T-helper 2 cell treated with Interferon-gamma antibody and Interleukin-4, amounts not matched to agents 100 ng/mL and 5 ng/mL, for 36 hours (primary cell): ENCODE data around the gene COA7. TPM values are rescaled to one million over a fixed set of nuclear protein-coding genes. Genes with fewer than 3 reads are reported as not detected.
"Not testable (repeated sequence)": the region's sequence is repeated elsewhere in the genome, so short reads cannot be mapped to it uniquely, and the experiment has no call there.

Source experiments
- intact Hi-C: fragments of 100-400 bp; cut with micrococcal nuclease; formaldehyde crosslinking; loops from one replicate; pipeline ENCODE4 v1.15.1; 2023
- total RNA-seq: library from RNA; stranded (reverse); gene quantifications from 2 replicates; pipeline ENCODE4 v1.2.3, GENCODE V29; 2022

The COA7 gene
- total RNA-seq, 1 donor from 2014 or later = 19.4 TPM

DNA sequence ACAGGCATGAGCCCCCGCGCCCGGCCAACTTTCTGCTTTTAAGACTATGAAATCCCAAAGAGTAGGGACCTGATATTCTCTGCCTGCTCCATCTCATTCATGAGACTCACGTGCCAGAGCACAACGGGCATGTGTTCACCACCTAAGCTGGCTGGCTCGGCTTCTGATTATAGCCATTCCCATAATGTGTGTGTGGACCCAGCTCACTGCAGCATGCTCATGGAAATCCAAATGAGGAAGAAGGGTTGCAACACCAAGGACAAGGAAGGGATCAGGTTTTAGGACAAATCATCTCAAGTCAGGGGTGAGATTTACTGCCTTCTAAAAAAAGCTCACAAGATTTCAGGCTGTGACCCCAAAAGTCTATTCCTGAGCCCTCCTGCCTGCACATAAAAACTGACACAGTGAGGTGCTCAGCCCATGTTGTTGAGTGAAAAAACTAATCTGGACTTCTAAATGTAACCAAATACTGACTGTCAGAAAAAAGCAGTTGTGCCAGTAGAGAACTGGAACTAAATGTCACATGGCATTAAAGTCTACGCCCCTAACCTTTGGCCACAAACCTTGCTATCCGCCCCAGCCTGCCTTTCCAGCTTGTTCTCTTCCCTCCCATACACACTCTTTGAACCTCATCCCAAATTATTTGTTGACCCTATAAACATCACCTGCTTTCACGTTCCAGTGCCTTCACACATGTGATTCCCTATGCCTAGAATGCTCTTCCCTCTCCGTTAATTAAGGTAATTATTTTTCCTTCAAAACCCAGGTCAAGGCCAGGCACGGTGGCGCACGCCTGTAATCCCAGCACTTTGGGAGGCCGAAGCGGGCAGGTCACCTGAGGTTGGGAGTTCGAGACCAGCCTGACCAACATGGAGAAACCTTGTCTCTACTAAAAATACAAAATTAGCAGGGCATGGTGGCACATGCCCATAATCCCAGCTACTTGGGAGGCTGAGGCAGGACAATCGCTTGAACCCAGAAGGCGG, 9.1 kb upstream of the COA7 start:
- intact Hi-C loops = no loop called here

DNA sequence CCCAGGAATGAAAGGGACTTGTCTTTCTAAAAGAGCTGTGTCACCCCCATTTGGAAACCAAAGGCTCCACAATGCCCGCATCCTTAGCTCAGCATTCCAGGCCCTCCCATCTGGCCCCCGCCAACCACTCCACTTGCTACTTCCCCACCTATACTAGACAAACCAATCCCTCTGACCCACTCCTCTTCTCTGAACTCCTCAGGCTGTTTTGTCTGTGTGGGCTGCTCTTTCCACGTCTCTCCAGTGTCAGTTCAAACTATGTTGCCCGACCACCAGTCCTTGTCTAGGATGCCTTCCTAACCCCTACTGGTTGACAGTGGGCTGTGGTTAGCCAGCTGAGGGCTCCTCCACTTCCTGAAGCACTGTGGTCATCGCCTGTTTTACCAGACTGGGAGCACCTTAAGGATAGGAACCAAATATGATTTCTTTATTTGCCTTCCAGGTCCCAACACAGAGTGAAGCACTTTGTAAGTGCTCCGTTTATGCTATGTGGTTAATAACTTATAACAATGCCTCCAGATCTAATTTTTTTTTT, 8.1 kb upstream of the COA7 start:
- intact Hi-C loops = no loop called here

DNA sequence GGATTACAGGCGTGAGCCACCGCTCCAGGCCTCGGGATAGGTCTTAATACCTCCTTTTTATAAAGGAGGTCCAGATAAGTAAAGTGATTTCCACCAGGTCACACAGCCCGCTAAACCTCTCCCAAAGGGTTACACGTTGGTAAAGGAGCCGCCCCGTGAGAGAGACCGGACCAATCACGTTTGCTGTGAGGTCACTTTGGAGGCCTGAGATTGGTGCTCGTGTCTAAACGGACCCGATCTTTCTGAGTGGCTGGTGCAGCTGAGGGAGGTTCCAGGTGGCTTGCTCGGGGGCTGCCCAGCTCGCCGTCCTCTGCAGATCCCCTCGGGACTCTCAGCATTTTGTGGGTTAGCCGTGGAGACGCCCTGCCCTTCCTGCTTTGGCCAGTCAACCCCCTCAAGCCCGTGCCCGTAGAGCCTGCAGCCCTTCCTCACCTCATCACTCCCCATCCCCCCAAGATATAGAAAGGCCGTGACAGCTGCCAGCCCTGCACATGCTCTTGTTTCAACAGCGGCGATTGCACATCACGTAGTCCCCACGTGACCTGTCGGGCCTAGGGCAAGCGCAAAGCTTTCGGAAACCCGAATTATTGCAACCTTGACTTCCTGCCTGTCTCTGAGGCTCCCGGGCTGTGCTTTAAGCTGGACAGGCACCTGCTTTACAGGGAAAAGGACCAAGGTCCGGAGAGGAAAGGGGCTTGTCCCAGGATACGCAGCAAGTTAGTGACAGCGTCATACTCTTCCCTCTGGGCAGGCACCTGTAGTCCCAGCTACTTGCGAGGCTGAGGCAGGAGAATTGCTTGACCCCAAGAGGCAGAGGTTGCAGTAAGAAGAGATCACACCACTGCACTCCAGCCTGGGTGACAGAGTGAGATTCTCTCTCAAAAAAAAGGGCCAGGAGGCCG, 5.0 kb upstream of the COA7 start:
- intact Hi-C loops = loop anchor here (1.0 to 5.0 kb wide), 3 partner anchors 23 to 479 kb away; partner anchors contain the start of gene ZYG11B

DNA sequence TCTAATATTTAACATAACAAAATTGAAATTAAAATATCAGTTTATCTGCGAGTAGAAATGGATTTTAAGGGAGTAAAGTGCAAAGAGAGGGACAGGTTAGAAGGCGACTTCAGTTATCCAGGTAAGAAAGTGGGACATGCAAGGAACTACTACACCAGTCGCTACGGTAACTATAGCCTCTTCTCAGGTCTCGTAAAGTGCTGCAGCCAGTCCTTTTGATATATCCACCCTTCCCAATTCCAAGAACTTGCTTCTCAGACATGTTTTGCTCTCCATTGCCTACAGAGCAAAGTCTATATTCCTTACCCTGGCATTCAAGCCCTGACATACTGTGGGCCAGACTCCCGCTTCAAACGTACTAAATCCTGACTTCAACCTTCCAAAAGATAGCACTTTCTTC, 2.5 kb downstream of the COA7 start:
- intact Hi-C loops = loop anchor here (5.0 kb wide), 1 partner anchor 147 kb away; the partner anchor contains the start of gene ZYG11A

DNA sequence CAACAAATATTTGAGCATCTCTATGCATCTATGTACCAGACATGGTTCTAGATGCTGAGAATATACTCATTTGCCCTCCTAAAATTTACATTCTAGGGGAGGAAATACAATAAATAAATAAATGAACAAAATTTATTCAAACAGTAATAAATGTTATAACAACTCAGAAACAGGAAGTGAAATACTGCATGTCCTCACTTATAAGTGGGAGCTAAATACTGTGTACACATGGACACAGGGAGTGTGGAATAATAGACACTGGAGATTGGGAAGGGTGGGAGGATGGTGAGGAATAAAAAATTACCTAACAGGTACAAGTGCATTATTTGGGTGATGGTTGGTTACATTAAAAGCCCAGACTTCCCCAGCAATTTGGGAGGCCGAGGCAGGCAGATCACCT, 4.3 kb downstream of the COA7 start:
- intact Hi-C loops = no loop called here

DNA sequence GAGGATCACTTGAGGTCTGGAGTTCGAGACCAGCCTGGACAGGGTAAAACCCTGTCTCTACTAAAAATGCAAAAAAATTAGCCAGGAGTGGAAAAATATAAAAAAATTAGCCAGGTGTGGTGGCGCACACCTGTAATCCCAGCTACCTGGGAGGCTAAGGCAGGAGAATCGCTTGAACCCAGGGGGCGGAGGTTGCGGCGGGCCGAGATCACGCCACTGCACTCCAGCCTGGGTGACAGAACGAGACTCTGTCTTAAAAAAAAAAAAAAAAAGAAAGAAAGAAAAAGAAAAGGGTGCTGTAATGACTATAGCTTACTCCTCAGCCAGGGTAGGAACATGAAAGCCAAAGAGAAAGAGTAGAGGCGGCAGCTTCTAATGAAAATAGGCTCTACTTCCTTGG, 4.8 kb downstream of the COA7 start:
- intact Hi-C loops = not testable (repeated sequence)

DNA sequence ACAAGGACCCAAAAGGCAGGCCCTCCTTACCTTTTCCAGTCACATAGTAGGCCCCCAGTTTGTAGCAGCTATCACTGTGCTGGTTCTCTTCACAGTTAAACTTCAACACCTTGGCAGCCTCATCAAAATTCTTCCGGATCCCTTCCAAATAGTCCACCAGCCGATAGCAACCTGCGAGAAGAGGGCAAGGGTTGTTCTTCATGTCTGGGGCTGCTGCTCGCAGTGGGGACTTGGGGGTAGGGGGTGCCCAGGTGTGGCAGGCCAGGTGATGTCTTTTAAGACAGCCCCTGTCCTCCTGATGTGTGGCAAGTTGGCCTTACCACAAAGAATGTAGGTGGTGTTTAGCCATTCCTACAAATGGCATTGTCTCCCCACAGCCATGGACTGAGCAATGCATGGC, 5.5 kb downstream of the COA7 start:
- intact Hi-C loops = no loop called here

DNA sequence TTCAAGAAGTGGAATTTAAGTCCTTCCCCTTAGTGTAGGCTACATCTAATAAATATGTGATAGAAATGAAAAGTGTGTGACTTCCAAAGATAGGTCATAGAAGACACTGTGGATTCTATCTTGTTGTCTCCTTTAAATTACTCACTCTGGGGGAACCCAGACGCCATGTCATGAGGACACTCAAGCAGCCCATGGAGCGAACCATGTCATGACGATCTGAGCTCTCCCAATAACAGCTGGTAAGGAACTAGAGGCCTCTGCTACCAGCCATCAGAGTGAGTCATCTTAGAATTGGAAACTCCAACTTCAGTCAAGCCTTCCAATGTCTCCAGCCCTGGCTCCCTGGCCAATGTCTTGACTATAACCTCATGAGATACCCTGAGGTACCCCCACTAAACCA, 6.3 kb downstream of the COA7 start:
- intact Hi-C loops = no loop called here

DNA sequence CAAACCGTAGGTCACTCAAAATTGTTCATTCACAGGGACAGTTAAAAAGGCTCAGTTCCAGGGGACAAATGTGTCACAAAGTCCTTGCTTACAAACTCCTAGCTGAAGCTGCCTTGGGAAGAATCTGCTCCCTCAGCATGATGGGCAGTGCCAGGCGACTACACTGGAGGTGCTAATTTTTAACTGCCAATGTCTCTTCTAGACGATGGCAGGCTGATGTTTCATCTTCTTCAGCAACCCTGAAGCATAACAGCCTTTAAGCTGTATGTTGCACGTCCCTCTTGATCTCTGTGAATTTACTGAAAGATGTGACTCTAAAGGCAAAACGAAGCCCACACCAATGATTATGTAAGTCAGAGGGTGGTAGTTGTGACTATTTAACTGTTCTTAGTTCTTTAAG, 11.3 kb downstream of the COA7 start:
- intact Hi-C loops = loop anchor here (1.0 to 5.0 kb wide), 7 partner anchors 50 to 545 kb away; partner anchors contain the start of genes CC2D1B, ORC1, PRPF38A and TUT4

DNA sequence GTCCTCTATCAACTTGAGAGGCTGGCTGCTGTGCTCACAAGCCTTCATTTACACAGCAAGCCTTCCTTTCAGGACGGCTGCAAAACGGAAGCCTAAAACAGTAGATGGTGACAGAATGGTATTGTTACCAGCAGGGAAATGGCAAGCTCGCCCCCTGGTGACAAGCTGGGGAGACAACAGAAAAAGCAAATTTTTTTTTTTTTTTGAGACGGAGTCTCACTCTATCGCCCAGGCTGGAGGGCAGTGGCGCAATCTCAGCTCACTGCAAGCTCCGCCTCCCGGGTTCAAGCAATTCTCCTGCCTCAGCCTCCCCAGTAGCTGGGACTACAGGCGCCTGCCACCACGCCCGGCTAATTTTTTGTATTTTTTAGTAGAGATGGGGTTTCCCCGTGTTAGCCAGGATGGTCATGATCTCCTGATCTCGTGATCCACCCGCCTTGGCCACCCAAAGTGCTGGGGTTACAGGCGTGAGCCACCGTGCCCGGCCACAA, 11.8 kb downstream of the COA7 start:
- intact Hi-C loops = loop anchor here (1.0 to 5.0 kb wide), 7 partner anchors 49 to 544 kb away; partner anchors contain the start of genes CC2D1B, ORC1, PRPF38A and TUT4

DNA sequence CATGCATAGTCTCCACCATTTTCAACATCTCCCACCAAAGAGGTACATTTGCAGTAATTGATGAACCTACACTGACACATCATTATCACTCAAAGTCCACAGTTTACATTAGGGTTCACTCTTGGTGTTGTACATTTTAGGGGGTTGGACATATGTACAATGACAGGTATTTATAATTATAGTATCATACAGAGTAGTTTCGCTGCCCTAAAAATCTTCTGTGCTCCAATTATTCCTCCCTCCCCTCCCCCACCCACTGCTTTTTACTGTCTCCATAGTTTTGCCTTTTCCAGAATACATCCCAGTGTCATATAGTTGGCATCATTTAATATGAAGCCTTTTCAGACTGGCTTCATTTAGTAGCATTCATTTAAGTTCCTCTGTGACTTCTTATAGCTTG, 13.6 kb downstream of the COA7 start:
- intact Hi-C loops = no loop called here

DNA sequence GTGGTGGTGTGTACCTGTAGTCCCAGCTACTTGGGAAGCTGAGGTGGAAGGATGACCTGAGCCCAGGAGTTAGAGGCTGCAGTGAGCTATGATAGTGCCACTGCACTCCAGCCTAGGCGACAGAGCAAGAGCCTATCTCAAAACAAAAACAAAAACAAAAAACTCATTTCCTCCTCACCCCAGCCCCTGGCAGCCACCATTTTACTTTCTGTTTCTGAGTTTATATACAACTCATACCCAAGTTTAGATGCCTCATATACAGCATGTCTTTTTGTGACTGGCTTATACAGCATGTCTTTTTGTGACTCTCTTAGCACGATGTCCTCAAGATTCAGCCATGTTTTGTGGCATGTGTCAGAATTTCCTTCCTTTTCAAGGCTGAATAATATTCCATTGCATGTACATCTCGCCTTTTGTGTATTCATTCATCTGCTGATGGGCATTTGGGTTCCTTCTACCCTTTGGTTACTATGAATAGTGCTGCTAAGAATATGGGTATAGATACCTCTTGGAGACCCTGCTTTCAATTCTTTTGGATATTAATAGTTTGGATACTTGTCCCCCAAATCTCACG, 14.7 kb downstream of the COA7 start:
- intact Hi-C loops = no loop called here

DNA sequence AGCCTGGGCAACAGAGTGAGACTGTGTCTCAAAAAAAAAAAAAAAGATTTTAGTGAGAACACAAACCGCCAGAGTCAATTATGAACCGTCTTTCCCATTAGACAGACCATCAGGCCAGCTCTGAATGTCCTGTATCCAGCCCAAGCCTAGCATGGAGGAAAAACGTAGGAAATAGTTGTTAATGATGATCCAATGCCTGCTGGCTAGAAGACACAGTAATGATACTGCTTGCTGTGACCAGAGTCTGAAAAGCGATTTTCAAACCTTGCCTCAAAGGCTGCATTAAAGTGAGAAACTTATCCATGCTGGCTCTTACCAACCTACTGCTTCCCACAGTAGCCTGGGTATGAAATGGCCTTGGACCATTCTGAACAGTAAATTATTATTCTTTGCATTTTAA, 17.0 kb downstream of the COA7 start:
- intact Hi-C loops = no loop called here

DNA sequence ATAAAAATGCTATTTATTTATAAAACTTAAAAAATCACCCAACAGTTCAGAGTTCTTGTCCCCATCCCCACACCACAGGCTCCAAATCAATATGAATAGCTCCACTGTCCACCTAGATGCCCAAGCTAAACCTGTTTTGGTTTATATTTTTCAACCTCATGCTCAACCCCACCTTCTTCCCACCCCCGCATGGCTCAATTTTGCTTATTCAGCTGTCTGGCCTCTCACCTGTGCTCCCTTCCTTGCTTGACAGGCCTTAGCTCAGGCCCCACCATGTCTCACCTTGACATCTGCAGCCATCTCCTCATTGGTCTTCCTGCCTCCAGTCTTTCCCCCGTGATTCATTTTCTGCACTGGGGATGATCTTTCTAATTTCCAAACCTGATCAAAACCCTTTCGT, 17.8 kb downstream of the COA7 start:
- intact Hi-C loops = no loop called here

DNA sequence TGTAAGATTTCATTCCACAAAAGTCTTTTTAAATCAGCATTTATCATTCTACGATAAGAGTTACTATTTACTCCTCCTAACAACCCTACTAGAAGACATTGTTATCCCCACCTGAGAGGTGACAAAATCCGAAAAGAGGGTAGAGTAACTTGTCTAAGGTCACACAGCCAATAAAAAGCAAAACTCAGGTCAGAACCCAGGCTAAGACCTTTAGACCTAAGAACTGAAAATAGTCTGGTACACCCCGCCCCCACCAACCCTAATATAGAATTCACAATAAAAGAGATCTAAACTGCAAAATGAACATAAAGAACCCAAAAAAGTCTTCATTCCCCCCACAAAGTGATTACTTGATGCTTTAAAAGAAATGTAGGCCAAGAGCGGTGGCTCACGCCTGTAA, 18.6 kb downstream of the COA7 start:
- intact Hi-C loops = no loop called here

DNA sequence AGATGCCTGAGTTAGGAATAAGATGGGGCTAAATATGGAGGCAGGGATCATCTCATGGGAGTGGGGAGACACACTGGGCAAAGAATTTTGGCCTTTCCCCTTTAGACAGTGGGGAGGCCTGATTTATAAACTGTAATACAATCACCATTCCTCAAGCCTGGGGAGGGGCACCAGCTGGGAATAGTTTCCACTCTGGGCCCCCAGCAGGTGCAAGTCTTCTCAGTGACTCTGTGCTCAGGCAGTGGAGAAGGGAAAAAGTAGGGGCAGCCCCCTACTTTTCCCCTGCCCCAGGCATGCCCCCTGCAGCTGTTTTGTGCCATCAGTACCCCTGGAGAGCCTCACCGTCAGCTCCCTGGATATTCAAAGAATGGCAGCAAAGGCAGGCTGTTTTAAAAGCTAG, 19.1 kb downstream of the COA7 start:
- intact Hi-C loops = no loop called here

DNA sequence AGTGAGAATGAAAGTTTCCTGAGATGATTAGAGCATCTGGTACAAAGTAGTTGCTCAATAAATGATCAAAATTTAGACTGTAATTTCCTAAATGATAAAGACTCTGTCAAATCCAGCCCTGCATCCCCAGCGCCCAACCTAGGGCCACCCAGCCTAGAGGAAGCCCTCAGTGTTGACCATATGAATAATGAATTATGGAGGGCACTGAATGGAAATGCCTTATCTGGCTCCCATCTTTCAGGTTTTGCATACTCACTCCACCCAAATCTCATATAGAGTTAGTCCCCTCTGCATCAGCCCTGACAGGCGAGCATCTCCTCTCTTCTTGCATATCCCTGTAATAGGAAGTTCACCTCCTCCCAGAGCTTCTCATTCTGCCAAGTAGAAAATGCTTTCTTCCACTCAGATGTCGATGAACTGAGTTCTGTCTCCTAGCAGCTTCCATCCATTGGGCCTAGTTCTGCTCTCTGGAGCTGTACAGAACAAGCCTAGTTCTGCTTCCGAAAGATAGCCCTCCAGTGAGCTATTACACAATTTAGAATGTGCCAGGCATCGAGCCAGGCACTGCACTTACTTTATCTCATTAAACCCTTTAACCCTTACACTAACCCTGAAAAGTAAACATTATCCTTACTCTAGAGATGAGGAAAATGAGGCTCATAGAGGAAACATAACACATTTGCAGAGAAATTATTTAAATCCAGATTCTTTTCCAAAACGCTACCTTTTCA, 20.9 kb downstream of the COA7 start:
- intact Hi-C loops = no loop called here

DNA sequence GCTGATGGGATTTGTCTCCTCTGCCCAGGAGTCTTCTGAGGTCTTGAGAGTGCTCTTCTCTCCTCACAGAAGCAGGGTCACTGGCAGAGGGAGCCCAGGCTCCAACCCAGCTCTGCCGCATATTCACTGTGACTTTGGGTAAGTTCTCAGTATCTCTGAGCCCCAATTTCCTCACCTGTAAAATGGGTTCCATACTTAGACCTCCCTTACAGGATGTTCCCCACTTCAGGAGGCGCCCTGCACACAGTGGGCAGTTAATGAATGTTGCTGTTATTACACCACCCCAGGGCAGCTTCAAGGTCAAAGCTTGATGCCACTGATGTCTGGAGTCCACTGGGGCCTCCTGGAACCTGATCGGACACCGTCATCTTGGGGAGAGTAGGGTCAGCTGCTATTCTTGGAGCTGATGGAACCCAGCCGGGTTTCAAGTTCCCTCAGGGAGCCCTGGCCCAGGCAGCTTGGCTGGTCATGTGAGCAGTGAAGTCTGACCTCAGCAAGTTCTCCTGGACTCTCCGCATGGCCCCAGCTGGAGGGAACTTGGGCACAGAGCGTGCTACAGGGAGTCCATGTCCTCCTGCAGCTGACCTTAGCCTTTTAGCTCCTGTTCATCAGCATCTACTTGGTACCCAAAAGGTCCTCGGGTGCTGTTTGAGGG, 21.8 kb downstream of the COA7 start:
- intact Hi-C loops = no loop called here

DNA sequence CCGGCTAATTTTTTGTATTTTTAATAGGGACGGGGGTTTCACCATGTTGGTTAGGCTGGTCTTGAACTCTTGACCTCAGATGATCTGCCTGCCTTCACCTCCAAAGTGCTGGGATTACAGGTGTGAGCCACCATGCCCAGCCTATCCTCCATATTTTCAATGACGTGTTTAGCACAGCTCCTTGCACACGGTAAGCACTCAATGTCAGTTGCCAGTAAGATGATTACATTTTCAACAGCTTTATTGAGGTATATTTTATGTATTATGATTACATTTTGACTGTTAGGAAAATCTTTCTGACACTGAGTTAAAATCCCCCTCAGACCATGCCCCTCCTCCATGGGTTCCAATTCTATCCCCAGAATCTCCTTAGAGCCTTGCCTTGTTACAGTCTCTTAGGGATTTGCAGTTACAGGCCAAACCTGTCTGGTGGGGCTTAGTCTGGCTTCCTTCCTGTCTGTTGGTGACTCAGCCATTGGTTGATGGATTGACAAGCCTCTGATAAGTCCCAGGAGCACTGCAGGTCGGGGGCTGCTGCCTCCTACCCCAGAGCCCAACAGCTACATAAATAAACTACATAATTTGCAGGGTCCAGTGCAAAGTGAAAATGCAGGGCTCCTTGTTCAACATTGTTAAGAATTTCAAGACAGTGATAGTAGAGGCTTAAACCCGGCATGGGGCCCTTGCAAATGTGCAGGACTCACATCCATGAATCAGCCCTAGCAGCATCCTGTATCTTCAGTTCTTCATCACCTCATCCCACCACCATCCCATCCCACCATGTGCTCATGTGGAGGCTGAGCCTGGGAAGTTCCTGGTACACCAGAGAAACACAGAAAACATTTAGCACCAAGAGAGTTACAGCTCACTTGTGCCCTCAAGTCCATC, 23.4 kb downstream of the COA7 start:
- intact Hi-C loops = no loop called here
